ENCODE measurements around the gene MRPL38. TPM values are rescaled to one million over a fixed set of nuclear protein-coding genes. Genes with fewer than 3 reads are reported as not detected.
"Not testable (repeated sequence)": the region's sequence is repeated elsewhere in the genome, so short reads cannot be mapped to it uniquely, and the experiment has no call there.

The MRPL38 gene
- total RNA-seq, 1 experiment from 2014 or later: 219 TPM

- H3K79me2 ChIP-seq (ENCODE audit: insufficient read depth, low read length): no peaks in the 10 kb centered on the region
- no peaks in the 10 kb centered on the region for H3K9me3 ChIP-seq (ENCODE audit: control insufficient read depth in 1 of 2, insufficient read depth in 1 of 2, low read depth in 1 of 2, low read length in 2 of 2)
- ATAC-seq (no peak), DNase-seq (ENCODE audit: low read depth, low spot score) (no peak)
- H3K4me3 ChIP-seq (replicated peaks in 1 of 2; ENCODE audit: low read depth in 1 of 2, low read length in 2 of 2): no peak overlapping the region
- no peak for TF ChIP-seq SRF (IDR thresholded peaks at IDR 0.05; ENCODE audit: low read depth)
- TF ChIP-seq CEBPB (IDR thresholded peaks at IDR 0.05; ENCODE audit: low read depth): no peak
- peak; percentile 16; the same call in 1 of the 2 replicates for TF ChIP-seq POLR2AphosphoS5 (IDR thresholded peaks at IDR 0.05; ENCODE audit: low read depth, low read length)
- no peaks in the 10 kb centered on the region for H4K20me1 ChIP-seq (ENCODE audit: insufficient read depth)
- no peak overlapping the region for H3K9ac ChIP-seq (ENCODE audit: low read length)
- intact Hi-C loops (cut with micrococcal nuclease): no loop called here
- H3K4me1 ChIP-seq (ENCODE audit: control insufficient read depth in 1 of 2, insufficient read depth in 2 of 2, low read length in 2 of 2): peaks cover 7 to 15% of the 10 kb centered on the region in 2 experiments
- no peak overlapping the region for H2AFZ ChIP-seq (ENCODE audit: low read depth, low read length, poor library complexity, severe bottlenecking)
- BruUV-seq (replicated peaks): no TSS peak
- H3K27ac ChIP-seq (ENCODE audit: low read depth, low read length): no peak overlapping the region
- H3K9me2 ChIP-seq (ENCODE audit: insufficient read depth): no peaks in the 10 kb centered on the region
- ChIA-PET POLR2A (interaction anchor here (0.5 to 3.4 kb wide), 3 partner anchors 9 to 100 kb away, joined by 3 to 15 read pairs (median 5); partner anchors contain the start of gene TRIM47), RAD21 (ENCODE audit: low non-redundant PET in 1 of 2, low total read pairs in 2 of 2, uncharacterized antibody in 2 of 2, unreplicated experiment in 2 of 2) (no interaction called here), CTCF (interaction anchor here (2.2 kb wide), 1 partner anchor 11 kb away, joined by 5 read pairs; no protein-coding TSS in a partner anchor)
- no peaks in the 10 kb centered on the region for H3K36me3 ChIP-seq (ENCODE audit: control insufficient read depth in 1 of 2, insufficient read depth in 2 of 2, low read length in 2 of 2)
- no peak overlapping the region for H3K4me2 ChIP-seq (ENCODE audit: low read length)
- H3K27me3 ChIP-seq (ENCODE audit: insufficient read depth, low read length): no peaks in the 10 kb centered on the region
Measured at GRCh38 chr17:75888484-75888883, 16.2 kb downstream of the MRPL38 start.

- CTCF ChIA-PET; H3K4me3 ChIP-seq (replicated peaks in 1 of 2; ENCODE audit: low read depth in 1 of 2, low read length in 2 of 2); DNase-seq (ENCODE audit: low read depth, low spot score); H2AFZ ChIP-seq (ENCODE audit: low read depth, low read length, poor library complexity, severe bottlenecking); BruUV-seq (replicated peaks); H3K36me3 ChIP-seq (ENCODE audit: control insufficient read depth in 1 of 2, insufficient read depth in 2 of 2, low read length in 2 of 2); H3K79me2 ChIP-seq (ENCODE audit: insufficient read depth, low read length); H3K4me2 ChIP-seq (ENCODE audit: low read length); intact Hi-C loops (cut with micrococcal nuclease); RAD21 ChIA-PET (ENCODE audit: low non-redundant PET in 1 of 2, low total read pairs in 2 of 2, uncharacterized antibody in 2 of 2, unreplicated experiment in 2 of 2); H3K9me2 ChIP-seq (ENCODE audit: insufficient read depth); H3K9ac ChIP-seq (ENCODE audit: low read length); H3K27ac ChIP-seq (ENCODE audit: low read depth, low read length); H4K20me1 ChIP-seq (ENCODE audit: insufficient read depth); ATAC-seq; H3K27me3 ChIP-seq (ENCODE audit: insufficient read depth, low read length); H3K9me3 ChIP-seq (ENCODE audit: control insufficient read depth in 1 of 2, insufficient read depth in 1 of 2, low read depth in 1 of 2, low read length in 2 of 2): not testable (repeated sequence)
- POLR2A ChIA-PET: interaction anchor here (0.9 kb wide), 1 partner anchor 10 kb away, joined by 3 read pairs; no protein-coding TSS in a partner anchor
- peaks cover 7 to 15% of the 10 kb centered on the region in 2 experiments for H3K4me1 ChIP-seq (ENCODE audit: control insufficient read depth in 1 of 2, insufficient read depth in 2 of 2, low read length in 2 of 2)
Measured at GRCh38 chr17:75885860-75886259, 18.8 kb downstream of the MRPL38 start.
